ENCODE measurements around the gene CYFIP2. TPM values are rescaled to one million over a fixed set of nuclear protein-coding genes. Genes with fewer than 3 reads are reported as not detected.

The CYFIP2 gene
- total and polyA plus RNA-seq, 2 of the 8 experiments (the other 6 are each of a cell fraction or from before 2014, with no cell fraction given) = 45.1 to 80.6 TPM

DNA sequence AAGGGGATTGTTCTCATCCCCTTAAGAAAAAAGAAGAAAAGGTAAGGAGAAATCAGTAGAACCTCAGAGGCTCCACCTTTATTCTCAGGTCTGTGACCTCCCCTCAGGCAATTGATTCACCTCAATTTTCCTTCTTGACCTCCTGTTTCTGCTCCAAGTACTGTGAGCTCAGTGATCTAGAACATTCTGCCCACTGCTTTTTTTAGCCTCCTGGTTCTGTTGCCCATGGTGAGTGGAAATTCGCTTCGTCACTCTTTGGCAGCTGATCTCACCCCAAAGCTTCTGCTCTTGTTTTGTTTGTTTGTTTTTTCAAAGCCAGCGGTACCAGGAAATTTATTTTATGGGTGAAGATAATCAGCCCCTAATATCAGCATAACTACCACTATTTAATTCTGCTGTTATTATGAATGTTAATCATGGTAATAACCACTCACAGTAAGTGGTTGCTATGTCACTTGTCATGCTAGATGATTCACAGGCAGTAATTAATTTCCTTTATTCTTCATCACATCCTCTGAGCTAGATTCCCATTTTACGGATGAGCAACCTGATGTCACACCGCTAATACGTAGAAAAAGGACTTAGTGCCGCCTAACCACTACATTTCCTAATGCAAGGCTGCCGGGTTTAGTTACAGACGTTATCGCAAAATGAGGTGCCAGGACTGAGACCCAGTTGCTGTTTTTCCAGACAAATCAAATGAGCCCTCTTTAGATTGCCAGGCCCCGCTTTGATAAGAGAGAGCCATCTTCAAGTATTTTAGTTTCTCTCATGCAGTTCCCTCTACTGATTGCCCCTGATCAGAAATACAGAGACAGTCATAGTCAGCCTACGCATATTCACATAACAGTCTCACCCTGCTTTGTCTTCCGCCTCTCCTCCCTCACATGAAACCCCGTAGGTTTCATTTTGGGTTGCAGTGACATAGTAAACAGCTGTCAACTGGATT lies 78.2 kb downstream of the CYFIP2 start:
- H4K91ac ChIP-seq (replicated peaks; ENCODE audit: insufficient read length, low read length) = no peak overlapping the region
- no peak overlapping the region for H3K23ac ChIP-seq (ENCODE audit: insufficient read length)
- H3K79me1 ChIP-seq (ENCODE audit: low read depth, low read length) = no peaks in the 10 kb centered on the region
- no peak overlapping the region for H3K9ac ChIP-seq (replicated peaks in 1 of 4; ENCODE audit: extremely low read depth in 1 of 4, low read depth in 3 of 4, low read length in 3 of 4)
- H3K23me2 ChIP-seq (ENCODE audit: low read depth, low read length) = no peaks in the 10 kb centered on the region
- ChIA-PET CTCF (ENCODE audit: partially characterized antibody) (interaction anchor here (0.8 to 14.5 kb wide), 10 partner anchors 8 to 133 kb away, joined by 3 to 282 read pairs (median 22); no protein-coding TSS in a partner anchor), POLR2A (ENCODE audit: partially characterized antibody) (interaction anchor here (1.3 kb wide), 1 partner anchor 9 kb away, joined by 4 read pairs; no protein-coding TSS in a partner anchor)
- no peaks in the 10 kb centered on the region for H4K20me1 ChIP-seq (replicated peaks in 1 of 2; ENCODE audit: control insufficient read depth in 1 of 2, insufficient read depth in 2 of 2, low read length in 2 of 2)
- H3K36me3 ChIP-seq (ENCODE audit: control insufficient read depth in 2 of 4, insufficient read depth in 4 of 4, low read length in 3 of 4) = peaks cover 0 to 6% (median 0%) of the 10 kb centered on the region in 4 experiments; a peak in 3 of 8 replicates
- H2AFZ ChIP-seq (ENCODE audit: low read length) = no peak overlapping the region
- no peak overlapping the region for H4K8ac ChIP-seq (ENCODE audit: extremely low read depth, insufficient read depth, low read length)
- no peak overlapping the region for H2BK12ac ChIP-seq (ENCODE audit: low read depth, low read length)
- 91% methylated on average over 14 of the region's 14 CpGs; no CpG with 5 or more reads in 1 of the 2 experiments for WGBS, 2 experiments (ENCODE audit: extremely low coverage in 1 of 2, insufficient coverage in 1 of 2, insufficient read length in 1 of 2, insufficient replicate concordance in 2 of 2, low coverage in 1 of 2, low lambda C conversion rate in 2 of 2, missing lambda C conversion rate in 1 of 2)
- no peaks in the 10 kb centered on the region for H3K79me2 ChIP-seq (ENCODE audit: control insufficient read depth in 1 of 2, insufficient read depth in 2 of 2, low read length in 2 of 2)
- no peak overlapping the region for H3K4me2 ChIP-seq (ENCODE audit: insufficient read depth in 1 of 2, low read depth in 2 of 2, low read length in 2 of 2)
- no peak overlapping the region for H3K4ac ChIP-seq (replicated peaks; ENCODE audit: insufficient read length, low read depth, low read length)
- H3K4me1 ChIP-seq (replicated peaks in 1 of 4; ENCODE audit: control insufficient read depth in 3 of 4, insufficient read depth in 4 of 4, low read length in 3 of 4) = no peaks in the 10 kb centered on the region
- H4K5ac ChIP-seq (ENCODE audit: insufficient read length, low read depth, low read length) = no peak overlapping the region
- H3K56ac ChIP-seq (replicated peaks; ENCODE audit: insufficient read length, low read depth, low read length) = no peak overlapping the region
- no peak overlapping the region for H2BK5ac ChIP-seq (ENCODE audit: low read depth, low read length)
- H3K14ac ChIP-seq (ENCODE audit: insufficient read length) = no peak overlapping the region
- H2BK20ac ChIP-seq (ENCODE audit: low read length) = no peak overlapping the region
- DNase-seq (ENCODE audit: low read depth in 1 of 2, low spot score in 2 of 2) (no peak), FAIRE-seq (no peak)
- H2BK120ac ChIP-seq (replicated peaks; ENCODE audit: low read depth, low read length) = no peak overlapping the region
- no peak overlapping the region for H3K4me3 ChIP-seq (ENCODE audit: extremely low read depth in 1 of 4, insufficient read depth in 2 of 4, low read depth in 3 of 4, low read length in 4 of 4)
- H3K9me3 ChIP-seq (ENCODE audit: insufficient read depth in 2 of 2, low read depth in 1 of 2, low read length in 1 of 2) = no peaks in the 10 kb centered on the region
- H2AK5ac ChIP-seq (ENCODE audit: low read depth, low read length) = no peak overlapping the region
- H2BK15ac ChIP-seq (ENCODE audit: low read length) = no peak overlapping the region
- no peak overlapping the region for H3K27ac ChIP-seq (ENCODE audit: low read depth, low read length)
- no peaks in the 10 kb centered on the region for H3K27me3 ChIP-seq (replicated peaks in 1 of 4; ENCODE audit: control insufficient read depth in 3 of 4, extremely low read depth in 1 of 4, insufficient read depth in 3 of 4, low read length in 3 of 4)
- no peak overlapping the region for H3K18ac ChIP-seq (ENCODE audit: extremely low read depth, low read length)
- TF ChIP-seq SP2 (IDR thresholded peaks at IDR 0.05; ENCODE audit: low read length) = no peak

Data from H1 (cell line).